HL-60 (cell line): Measurements from ENCODE around the gene SH3PXD2A.
A peak's percentile ranks its signal among the peaks of the same experiment; 100 is the strongest.

Source experiments
- DNase-seq, 2 experiments: peaks; one replicate each; pipeline ENCODE4 v3.0.0-alpha.2; 2010 to 2020; ENCODE audit warnings: low read depth in 1 of 2, low spot score in 1 of 2
- H3K27ac ChIP-seq: fragments of 250-450 bp; sonication (Bioruptor Pico); replicated peaks from 2 replicates; pipeline ENCODE4 v1.5.1; 2020; ENCODE audit warnings: mild to moderate bottlenecking, moderate library complexity
- H3K27me3 ChIP-seq: fragments of 250-450 bp; sonication (Bioruptor Pico); 2 replicates; pipeline ENCODE4 v1.5.1; 2021; ENCODE audit warnings: mild to moderate bottlenecking, moderate library complexity; ENCODE audit not compliant: insufficient read depth, poor library complexity, severe bottlenecking
- H3K4me3 ChIP-seq: replicated peaks from 2 replicates; pipeline ENCODE4 v1.5.1; 2011; ENCODE audit warnings: mild to moderate bottlenecking, control low read depth, low read length; ENCODE audit not compliant: insufficient read depth
- CTCF ChIP-seq: IDR thresholded peaks from one replicate; pipeline ENCODE4 v1.5.1; 2011; ENCODE audit warnings: low read length, control low read depth, inconsistent platforms; ENCODE audit not compliant: insufficient read depth
- GABPA ChIP-seq: IDR thresholded peaks from 2 replicates; pipeline ENCODE4 v1.6.1; 2012; ENCODE audit warnings: low read depth
- POLR2AphosphoS5 ChIP-seq: IDR thresholded peaks from 2 replicates; pipeline ENCODE4 v1.6.1; 2012; ENCODE audit warnings: low read depth
- REST ChIP-seq: IDR thresholded peaks from 2 replicates; pipeline ENCODE4 v1.6.1; 2012; ENCODE audit warnings: low read depth; ENCODE audit not compliant: insufficient replicate concordance
- SPI1 ChIP-seq: IDR thresholded peaks from 2 replicates; pipeline ENCODE4 v1.6.1; 2012; ENCODE audit warnings: low read depth, mild to moderate bottlenecking, borderline replicate concordance

SH3PXD2A gene

DNA sequence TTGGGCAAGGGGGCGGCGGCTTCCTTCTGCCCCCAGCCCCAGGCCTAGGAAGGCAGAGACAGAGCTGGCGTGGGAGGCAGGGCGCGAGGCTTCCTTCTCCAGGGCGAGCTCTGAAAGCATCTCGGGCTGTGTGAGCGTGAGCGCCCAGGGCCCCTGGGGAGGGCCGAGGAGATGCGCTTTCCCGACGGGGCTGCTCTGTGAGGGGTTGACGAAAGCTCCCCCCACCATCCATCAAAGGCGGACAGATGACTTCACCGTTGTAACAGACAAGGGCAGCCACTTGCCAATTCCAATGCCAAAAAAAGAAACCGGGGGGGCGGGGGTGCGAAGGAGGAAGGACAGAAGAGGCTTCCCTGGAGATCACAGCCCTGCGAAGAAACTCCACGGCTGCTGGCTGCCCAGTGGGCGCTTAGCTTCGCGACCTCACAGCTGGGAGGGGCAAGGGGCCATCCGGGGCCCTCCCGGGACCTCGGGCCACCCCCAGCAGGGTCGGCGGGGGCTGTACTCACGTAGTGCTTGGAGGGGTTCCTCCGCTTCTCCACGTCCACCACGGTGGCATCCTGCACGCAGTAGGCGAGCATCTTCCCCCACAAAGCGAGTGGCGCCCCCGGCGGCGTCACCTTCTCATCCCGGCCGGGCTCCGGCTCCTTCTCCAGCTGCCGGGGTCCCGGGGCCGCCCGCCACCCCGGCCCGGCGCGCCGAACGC, 537 bp downstream of the SH3PXD2A start:
- H3K27me3 ChIP-seq = no peaks in the 10 kb centered on the region
- TF ChIP-seq GABPA (no peak), REST (no peak), SPI1 (no peak), POLR2AphosphoS5 (no peak), CTCF (no peak)
- no peak for DNase-seq
- H3K27ac ChIP-seq = no peak overlapping the region
- H3K4me3 ChIP-seq = peak overlapping the region; percentile 44

DNA sequence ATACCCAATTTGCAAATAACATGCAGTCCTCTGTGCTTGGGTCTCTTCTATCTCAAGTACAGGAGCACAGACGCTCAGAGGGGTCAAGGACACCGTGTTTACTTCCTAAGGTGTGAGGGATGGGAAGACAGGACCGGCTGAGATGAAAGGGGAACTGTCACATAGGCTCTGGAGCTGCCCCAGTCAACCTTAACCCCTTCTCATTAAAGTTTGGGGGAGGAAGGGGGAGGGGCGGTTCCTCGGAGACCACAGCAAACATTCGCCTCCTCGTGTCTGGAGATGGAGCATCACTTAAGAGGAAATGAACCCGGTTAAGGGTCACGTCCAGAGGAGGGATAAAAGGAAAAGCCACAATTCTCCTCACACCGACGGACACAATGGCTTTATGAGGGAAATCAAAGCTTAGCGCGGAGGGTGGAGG, 1.1 kb downstream of the SH3PXD2A start:
- Histone ChIP-seq H3K27ac (no peak overlapping the region), H3K27me3 (no peaks in the 10 kb centered on the region), H3K4me3 (peak overlapping the region; percentile 44)
- DNase-seq = peak in 1 of 2 experiments; percentile 57
- no peak for TF ChIP-seq POLR2AphosphoS5
- no peak for TF ChIP-seq GABPA
- TF ChIP-seq CTCF = no peak
- TF ChIP-seq REST = no peak
- peak; percentile 43; the same call in 1 of the 2 replicates for TF ChIP-seq SPI1

- Histone ChIP-seq H3K4me3 (no peak overlapping the region), H3K27me3 (no peaks in the 10 kb centered on the region), H3K27ac (peak overlapping the region; percentile 45; the same call in 1 of the 2 replicates)
- no peak for DNase-seq
- no peak for TF ChIP-seq REST
- no peak for TF ChIP-seq GABPA
- no peak for TF ChIP-seq CTCF
- no peak for TF ChIP-seq POLR2AphosphoS5
- TF ChIP-seq SPI1 = no peak
Observed at GRCh38 chr10:103853428-103854264, 1.7 kb downstream of the SH3PXD2A start.
